ENCODE data around the gene SCUBE3.

- TF ChIP-seq, protein P1, sequence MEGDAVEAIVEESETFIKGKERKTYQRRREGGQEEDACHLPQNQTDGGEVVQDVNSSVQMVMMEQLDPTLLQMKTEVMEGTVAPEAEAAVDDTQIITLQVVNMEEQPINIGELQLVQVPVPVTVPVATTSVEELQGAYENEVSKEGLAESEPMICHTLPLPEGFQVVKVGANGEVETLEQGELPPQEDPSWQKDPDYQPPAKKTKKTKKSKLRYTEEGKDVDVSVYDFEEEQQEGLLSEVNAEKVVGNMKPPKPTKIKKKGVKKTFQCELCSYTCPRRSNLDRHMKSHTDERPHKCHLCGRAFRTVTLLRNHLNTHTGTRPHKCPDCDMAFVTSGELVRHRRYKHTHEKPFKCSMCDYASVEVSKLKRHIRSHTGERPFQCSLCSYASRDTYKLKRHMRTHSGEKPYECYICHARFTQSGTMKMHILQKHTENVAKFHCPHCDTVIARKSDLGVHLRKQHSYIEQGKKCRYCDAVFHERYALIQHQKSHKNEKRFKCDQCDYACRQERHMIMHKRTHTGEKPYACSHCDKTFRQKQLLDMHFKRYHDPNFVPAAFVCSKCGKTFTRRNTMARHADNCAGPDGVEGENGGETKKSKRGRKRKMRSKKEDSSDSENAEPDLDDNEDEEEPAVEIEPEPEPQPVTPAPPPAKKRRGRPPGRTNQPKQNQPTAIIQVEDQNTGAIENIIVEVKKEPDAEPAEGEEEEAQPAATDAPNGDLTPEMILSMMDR (IDR thresholded peaks at IDR 0.05), result no peak
- TF ChIP-seq POLR2A (IDR thresholded peaks at IDR 0.05) (no peak), POLR2AphosphoS5 (IDR thresholded peaks at IDR 0.05) (no peak)
Observed at GRCh38 chr6:35208419-35208818, 5.3 kb upstream of the SCUBE3 start.
